DND-41 (cell line): ENCODE results near the gene ZRANB3.
"Not testable (repeated sequence)": the region's sequence is repeated elsewhere in the genome, so short reads cannot be mapped to it uniquely, and the experiment has no call there.

Source experiments
- ATAC-seq: fragments of 200-7000 bp; cut with Tn5 transposase; 3 replicates; pipeline ENCODE4 v1.9.1; 2021; ENCODE audit warnings: low read depth; ENCODE audit not compliant: insufficient read depth
- DNase-seq: peaks from one replicate; pipeline ENCODE4 v3.0.0-alpha.2; 2020
- H2AFZ ChIP-seq: 2 replicates; pipeline ENCODE4 v1.6.0; 2012; ENCODE audit warnings: low read depth, low read length
- H3K27ac ChIP-seq: 2 replicates; pipeline ENCODE4 v1.5.1; 2012; ENCODE audit warnings: low read length, inconsistent platforms
- H3K27me3 ChIP-seq: fragments of 200-600 bp; sonication (generic); 2 replicates; pipeline ENCODE4 v1.6.0; 2012; ENCODE audit warnings: low read length, mild to moderate bottlenecking, inconsistent platforms; ENCODE audit not compliant: insufficient read depth, poor library complexity
- H3K36me3 ChIP-seq: 2 replicates; pipeline ENCODE4 v1.5.1; 2012; ENCODE audit warnings: low read length, inconsistent platforms; ENCODE audit not compliant: insufficient read depth
- H3K4me1 ChIP-seq: 2 replicates; pipeline ENCODE4 v1.5.1; 2012; ENCODE audit warnings: mild to moderate bottlenecking, low read length; ENCODE audit not compliant: insufficient read depth
- H3K4me2 ChIP-seq: 2 replicates; pipeline ENCODE4 v1.6.0; 2012; ENCODE audit warnings: mild to moderate bottlenecking, moderate library complexity, low read length, inconsistent platforms; ENCODE audit not compliant: insufficient read depth
- H3K4me3 ChIP-seq, 2 experiments: fragments of 200-600 bp in 1 of 2; shearing (Covaris generic) in 1 of 2; 2 replicates each; pipeline ENCODE4 v1.5.1; 2012 to 2016; ENCODE audit warnings: inconsistent platforms in 2 of 2, low read length in 2 of 2, mild to moderate bottlenecking in 2 of 2, low read depth in 1 of 2, moderate library complexity in 1 of 2
- H3K79me2 ChIP-seq: 2 replicates; pipeline ENCODE4 v1.6.0; 2012; ENCODE audit warnings: low read length, inconsistent platforms; ENCODE audit not compliant: insufficient read depth
- H3K9ac ChIP-seq: 2 replicates; pipeline ENCODE4 v1.6.0; 2012; ENCODE audit warnings: low read depth, mild to moderate bottlenecking, inconsistent platforms, low read length, moderate library complexity
- H3K9me3 ChIP-seq: 2 replicates; pipeline ENCODE4 v1.5.1; 2012; ENCODE audit warnings: low read length, moderate library complexity, mild to moderate bottlenecking, inconsistent platforms; ENCODE audit not compliant: insufficient read depth, severe bottlenecking
- H4K20me1 ChIP-seq: 2 replicates; pipeline ENCODE4 v1.6.0; 2012; ENCODE audit warnings: low read length; ENCODE audit not compliant: insufficient read depth
- EZH2 ChIP-seq: IDR thresholded peaks from 3 replicates; pipeline ENCODE4 v1.6.1; 2012; ENCODE audit warnings: borderline replicate concordance, low read depth, mild to moderate bottlenecking, moderate library complexity, low read length, inconsistent platforms; ENCODE audit not compliant: severe bottlenecking
- TF ChIP-seq, protein P1 (sequence below): IDR thresholded peaks from 2 replicates; pipeline ENCODE4 v1.5.1; 2012; ENCODE audit warnings: borderline replicate concordance, low read length, moderate library complexity, mild to moderate bottlenecking; ENCODE audit not compliant: poor library complexity, severe bottlenecking; ENCODE audit errors: extremely low read depth

Gene ZRANB3

DNA sequence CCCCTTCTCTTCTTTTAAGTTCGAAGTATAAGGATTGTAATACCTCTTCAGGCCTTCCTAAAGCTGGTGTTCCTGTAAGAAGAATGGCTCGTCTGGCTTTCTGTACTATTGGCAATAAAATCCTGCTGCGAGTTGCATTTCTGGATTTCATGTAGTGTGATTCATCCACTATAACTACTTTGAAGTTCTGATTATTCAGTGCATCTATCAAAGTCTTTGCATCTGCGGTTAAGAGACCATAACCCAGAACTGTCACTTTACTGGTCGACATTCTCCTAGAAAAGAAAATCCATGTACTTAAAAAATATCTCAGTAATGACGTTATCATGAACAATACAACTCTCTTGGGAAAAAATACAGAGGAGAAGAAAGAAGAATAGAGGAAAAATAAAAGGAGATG, 181.1 kb downstream of the ZRANB3 start:
- peaks cover 5% of the 10 kb centered on the region; the same call in 1 of the 2 replicates for H3K36me3 ChIP-seq
- no peak overlapping the region for H3K27ac ChIP-seq
- no peak overlapping the region for H3K4me3 ChIP-seq
- H3K9ac ChIP-seq = no peak overlapping the region
- ATAC-seq (no peak), DNase-seq (no peak)
- no peaks in the 10 kb centered on the region for H3K9me3 ChIP-seq
- TF ChIP-seq EZH2 = no peak
- TF ChIP-seq, protein P1, sequence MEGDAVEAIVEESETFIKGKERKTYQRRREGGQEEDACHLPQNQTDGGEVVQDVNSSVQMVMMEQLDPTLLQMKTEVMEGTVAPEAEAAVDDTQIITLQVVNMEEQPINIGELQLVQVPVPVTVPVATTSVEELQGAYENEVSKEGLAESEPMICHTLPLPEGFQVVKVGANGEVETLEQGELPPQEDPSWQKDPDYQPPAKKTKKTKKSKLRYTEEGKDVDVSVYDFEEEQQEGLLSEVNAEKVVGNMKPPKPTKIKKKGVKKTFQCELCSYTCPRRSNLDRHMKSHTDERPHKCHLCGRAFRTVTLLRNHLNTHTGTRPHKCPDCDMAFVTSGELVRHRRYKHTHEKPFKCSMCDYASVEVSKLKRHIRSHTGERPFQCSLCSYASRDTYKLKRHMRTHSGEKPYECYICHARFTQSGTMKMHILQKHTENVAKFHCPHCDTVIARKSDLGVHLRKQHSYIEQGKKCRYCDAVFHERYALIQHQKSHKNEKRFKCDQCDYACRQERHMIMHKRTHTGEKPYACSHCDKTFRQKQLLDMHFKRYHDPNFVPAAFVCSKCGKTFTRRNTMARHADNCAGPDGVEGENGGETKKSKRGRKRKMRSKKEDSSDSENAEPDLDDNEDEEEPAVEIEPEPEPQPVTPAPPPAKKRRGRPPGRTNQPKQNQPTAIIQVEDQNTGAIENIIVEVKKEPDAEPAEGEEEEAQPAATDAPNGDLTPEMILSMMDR = no peak
- H3K4me2 ChIP-seq = no peak overlapping the region
- no peaks in the 10 kb centered on the region for H4K20me1 ChIP-seq
- no peaks in the 10 kb centered on the region for H3K79me2 ChIP-seq
- no peaks in the 10 kb centered on the region for H3K27me3 ChIP-seq
- H2AFZ ChIP-seq = no peak overlapping the region
- H3K4me1 ChIP-seq = no peaks in the 10 kb centered on the region

DNA sequence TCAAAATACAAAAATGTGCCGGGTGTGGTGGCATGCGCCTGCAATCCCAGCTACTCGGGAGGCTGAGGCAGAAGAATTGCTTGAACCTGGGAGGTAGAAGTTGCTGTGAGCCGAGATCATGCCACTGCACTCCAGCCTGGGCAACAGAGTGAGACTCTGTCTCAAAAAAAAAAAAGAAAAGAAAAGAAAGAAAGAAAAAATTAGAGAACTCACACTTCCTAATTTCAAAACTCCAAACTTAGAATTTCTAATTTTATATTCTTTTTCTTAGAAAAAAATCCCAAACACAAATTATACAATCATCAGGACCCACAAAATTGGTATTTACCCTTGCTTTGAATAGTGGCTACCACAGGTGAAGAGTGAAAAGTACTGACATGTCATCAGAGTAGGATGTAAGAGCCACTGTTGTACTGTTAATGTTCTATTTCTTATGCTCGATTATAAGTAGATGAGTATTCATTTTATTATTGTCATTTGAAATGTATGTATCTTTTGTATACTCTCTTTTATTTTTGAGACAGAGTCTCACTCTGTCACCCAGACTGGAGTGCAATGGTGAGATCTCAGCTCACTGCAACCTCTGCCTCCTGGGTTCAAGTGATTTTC, 182.8 kb downstream of the ZRANB3 start:
- H3K27ac ChIP-seq, ATAC-seq, H3K9me3 ChIP-seq, H3K4me3 ChIP-seq, H3K9ac ChIP-seq, H3K79me2 ChIP-seq, H3K36me3 ChIP-seq, H3K4me2 ChIP-seq, H4K20me1 ChIP-seq, DNase-seq, H3K4me1 ChIP-seq, H3K27me3 ChIP-seq, H2AFZ ChIP-seq: not testable (repeated sequence)

DNA sequence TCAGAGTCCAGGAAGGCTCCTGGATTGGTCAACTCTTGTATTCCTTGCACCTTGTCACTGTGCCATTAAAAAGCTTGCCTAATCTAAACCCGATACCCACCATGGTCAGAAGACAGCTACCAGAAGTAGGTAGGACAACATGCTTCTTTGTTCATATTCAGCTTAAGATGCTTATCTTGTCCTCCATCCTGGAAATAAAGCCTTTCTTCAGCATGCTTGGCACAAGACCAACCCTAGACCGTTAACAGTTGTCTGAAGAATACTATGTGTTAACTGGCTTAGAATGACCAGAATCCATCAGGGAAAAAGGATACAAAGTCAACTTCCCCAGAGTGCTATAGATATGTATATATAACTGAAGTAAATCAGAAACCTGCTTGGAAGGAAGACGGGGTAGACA, 193.9 kb downstream of the ZRANB3 start:
- no peak for TF ChIP-seq EZH2
- TF ChIP-seq, protein P1 = no peak
- Histone ChIP-seq H3K4me2 (no peak overlapping the region), H3K4me3 (no peak overlapping the region), H3K27me3 (no peaks in the 10 kb centered on the region), H3K27ac (no peak overlapping the region), H3K4me1 (no peaks in the 10 kb centered on the region), H3K9me3 (no peaks in the 10 kb centered on the region), H3K79me2 (no peaks in the 10 kb centered on the region), H3K36me3 (no peaks in the 10 kb centered on the region), H4K20me1 (no peaks in the 10 kb centered on the region), H2AFZ (no peak overlapping the region), H3K9ac (no peak overlapping the region)
- ATAC-seq (no peak), DNase-seq (no peak)

DNA sequence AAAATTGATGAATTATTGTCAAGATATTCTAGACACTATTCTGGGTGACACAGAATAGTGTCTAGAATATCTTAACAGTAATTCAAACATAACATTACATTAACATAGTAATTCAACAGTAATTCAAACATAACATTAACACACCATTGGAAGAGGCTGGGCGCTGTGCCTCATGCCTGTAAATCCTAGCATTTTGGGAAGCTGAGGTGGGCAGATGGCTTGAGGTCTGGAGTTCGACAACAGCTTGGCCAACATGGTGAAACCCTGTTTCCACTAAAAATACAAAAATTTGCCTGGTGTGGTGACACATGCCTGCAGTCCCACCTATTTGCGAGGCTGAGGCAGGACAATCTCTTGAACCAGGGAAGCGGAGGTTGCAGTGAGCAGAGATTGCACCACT, 195.8 kb downstream of the ZRANB3 start:
- Histone ChIP-seq H3K4me3 (no peak overlapping the region), H3K36me3 (no peaks in the 10 kb centered on the region), H3K79me2 (no peaks in the 10 kb centered on the region), H3K9ac (no peak overlapping the region), H4K20me1 (no peaks in the 10 kb centered on the region), H3K27ac (no peak overlapping the region), H2AFZ (no peak overlapping the region), H3K4me1 (no peaks in the 10 kb centered on the region), H3K9me3 (no peaks in the 10 kb centered on the region), H3K4me2 (no peak overlapping the region), H3K27me3 (no peaks in the 10 kb centered on the region)
- no peak for TF ChIP-seq EZH2
- TF ChIP-seq, protein P1 = no peak
- no peak for ATAC-seq
- DNase-seq = no peak
